A673 (cell line): ENCODE results near the gene MT3.

Source experiments
- EZH2 ChIP-seq: fragments of 200-600 bp; sonication (generic); IDR thresholded peaks from 2 replicates; pipeline ENCODE4 v1.6.1; 2017; ENCODE audit warnings: borderline replicate concordance, low read depth, mild to moderate bottlenecking, mixed read lengths, antibody characterized with exemption, low read length; ENCODE audit not compliant: poor library complexity, severe bottlenecking
- TF ChIP-seq, protein P1 (sequence below): fragments of 300-800, 200-600 bp; sonication (generic); conservative IDR thresholded peaks from 2 replicates; pipeline ENCODE4 v1.5.1; 2017; ENCODE audit warnings: low read depth, mild to moderate bottlenecking, antibody characterized with exemption, low read length, moderate library complexity, mixed read lengths

GRCh38 chr16:56594292-56594619 lies 4.9 kb downstream of the MT3 start:
- TF ChIP-seq, protein P1, sequence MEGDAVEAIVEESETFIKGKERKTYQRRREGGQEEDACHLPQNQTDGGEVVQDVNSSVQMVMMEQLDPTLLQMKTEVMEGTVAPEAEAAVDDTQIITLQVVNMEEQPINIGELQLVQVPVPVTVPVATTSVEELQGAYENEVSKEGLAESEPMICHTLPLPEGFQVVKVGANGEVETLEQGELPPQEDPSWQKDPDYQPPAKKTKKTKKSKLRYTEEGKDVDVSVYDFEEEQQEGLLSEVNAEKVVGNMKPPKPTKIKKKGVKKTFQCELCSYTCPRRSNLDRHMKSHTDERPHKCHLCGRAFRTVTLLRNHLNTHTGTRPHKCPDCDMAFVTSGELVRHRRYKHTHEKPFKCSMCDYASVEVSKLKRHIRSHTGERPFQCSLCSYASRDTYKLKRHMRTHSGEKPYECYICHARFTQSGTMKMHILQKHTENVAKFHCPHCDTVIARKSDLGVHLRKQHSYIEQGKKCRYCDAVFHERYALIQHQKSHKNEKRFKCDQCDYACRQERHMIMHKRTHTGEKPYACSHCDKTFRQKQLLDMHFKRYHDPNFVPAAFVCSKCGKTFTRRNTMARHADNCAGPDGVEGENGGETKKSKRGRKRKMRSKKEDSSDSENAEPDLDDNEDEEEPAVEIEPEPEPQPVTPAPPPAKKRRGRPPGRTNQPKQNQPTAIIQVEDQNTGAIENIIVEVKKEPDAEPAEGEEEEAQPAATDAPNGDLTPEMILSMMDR, result no peak
- TF ChIP-seq EZH2, result no peak
